SK-N-SH (cell line): ENCODE results near the gene NR2F6. TPM values are rescaled to one million over a fixed set of nuclear protein-coding genes. Genes with fewer than 3 reads are reported as not detected.

ENCODE experiments used
- CTCF ChIA-PET: fragments of 300-600, 350-600 bp; formaldehyde crosslinking; extraction: SDS; loops from one replicate; lab custom pipeline; 2021; lab: Yijun Ruan, JAX
- POLR2A ChIA-PET: fragments of 350-600 bp; sonication (Branson Sonifier 250); formaldehyde crosslinking; extraction: SDS; loops from one replicate; lab custom pipeline; 2020; ENCODE audit warnings: antibody characterized with exemption, inconsistent platforms; lab: Yijun Ruan, JAX
- DNase-seq: peaks from one replicate; pipeline ENCODE4 v3.0.0; 2012
- H2AFZ ChIP-seq: fragments of 200-600 bp; sonication (generic); 2 replicates; pipeline ENCODE4 v1.8.1; 2016; ENCODE audit warnings: antibody characterized with exemption, mild to moderate bottlenecking, low read depth
- H3F3A ChIP-seq: fragments of 200-600 bp; sonication (generic); replicated peaks from 2 replicates; pipeline ENCODE3; 2016; ENCODE audit warnings: antibody characterized with exemption, mild to moderate bottlenecking; ENCODE audit not compliant: insufficient read depth
- H3K27ac ChIP-seq, 2 experiments: fragments of 200-500 bp in 1 of 2; fragments of 200-600 bp in 1 of 2; sonication (Bioruptor generic) in 1 of 2; sonication (generic), shearing (Covaris generic) in 1 of 2; 2 replicates each; pipeline versions ENCODE4 v1.5.1 to v1.6.1; 2014 to 2016; ENCODE audit warnings: low read depth in 2 of 2, inconsistent platforms in 1 of 2, low read length in 1 of 2, mild to moderate bottlenecking in 1 of 2, mixed read lengths in 1 of 2
- H3K27me3 ChIP-seq: fragments of 200-600 bp; sonication (generic), shearing (Covaris generic); 2 replicates; pipeline ENCODE4 v1.6.1; 2016; ENCODE audit warnings: mixed run types; ENCODE audit not compliant: insufficient read depth
- H3K36me3 ChIP-seq, 2 experiments: fragments of 200-500 bp in 1 of 2; fragments of 200-600 bp in 1 of 2; sonication (Bioruptor generic) in 1 of 2; sonication (generic) in 1 of 2; replicated peaks in 1 of 2; 2 replicates each; pipeline versions ENCODE3 to v1.5.1; 2014 to 2016; ENCODE audit warnings: low read length in 1 of 2, mild to moderate bottlenecking in 1 of 2; ENCODE audit not compliant: insufficient read depth in 2 of 2, control insufficient read depth in 1 of 2
- H3K4me1 ChIP-seq, 2 experiments: fragments of 200-500 bp in 1 of 2; fragments of 200-600 bp in 1 of 2; sonication (Bioruptor generic) in 1 of 2; sonication (generic), shearing (Covaris generic) in 1 of 2; 2 replicates each; pipeline versions ENCODE4 v1.5.1 to v1.6.1; 2014 to 2016; ENCODE audit warnings: low read depth in 1 of 2, low read length in 1 of 2, mixed run types in 1 of 2; ENCODE audit not compliant: insufficient read depth in 2 of 2, control insufficient read depth in 1 of 2
- H3K4me2 ChIP-seq: fragments of 200-600 bp; sonication (generic), shearing (Covaris generic); 2 replicates; pipeline ENCODE4 v1.6.1; 2017; ENCODE audit warnings: mixed run types
- H3K4me3 ChIP-seq, 2 experiments: fragments of 200-500 bp in 1 of 2; fragments of 200-600 bp in 1 of 2; sonication (Bioruptor generic) in 1 of 2; sonication (generic), shearing (Covaris generic) in 1 of 2; 2 replicates each; pipeline versions ENCODE4 v1.5.1 to v1.8.1; 2014 to 2016; ENCODE audit warnings: low read depth in 2 of 2, inconsistent platforms in 1 of 2, low read length in 1 of 2, mild to moderate bottlenecking in 1 of 2, mixed read lengths in 1 of 2, moderate library complexity in 1 of 2
- H3K79me2 ChIP-seq: fragments of 200-600 bp; sonication (generic); 2 replicates; pipeline ENCODE4 v1.8.1; 2017; ENCODE audit warnings: mild to moderate bottlenecking; ENCODE audit not compliant: insufficient read depth
- H3K9ac ChIP-seq: fragments of 200-600 bp; sonication (generic); 2 replicates; pipeline ENCODE4 v1.6.1; 2017; ENCODE audit warnings: mixed run types
- H3K9me2 ChIP-seq: fragments of 200-600 bp; sonication (generic); 2 replicates; pipeline ENCODE4 v1.6.1; 2017; ENCODE audit warnings: mixed run types
- H3K9me3 ChIP-seq: fragments of 200-600 bp; sonication (generic); 2 replicates; pipeline ENCODE4 v1.6.1; 2017; ENCODE audit warnings: mixed run types, mild to moderate bottlenecking, moderate library complexity
- H4K20me1 ChIP-seq: fragments of 200-600 bp; sonication (generic); 2 replicates; pipeline ENCODE4 v1.6.1; 2017; ENCODE audit warnings: mild to moderate bottlenecking, mixed run types; ENCODE audit not compliant: insufficient read depth
- CHD2 ChIP-seq: fragments of 150-350 bp; IDR thresholded peaks from 2 replicates; pipeline ENCODE4 v1.6.1; 2018; ENCODE audit warnings: low read length; ENCODE audit not compliant: partially characterized antibody
- ELF1 ChIP-seq: IDR thresholded peaks from 2 replicates; pipeline ENCODE4 v1.4.0; 2012
- EZH2phosphoT487 ChIP-seq: fragments of 200-600 bp; sonication (generic); IDR thresholded peaks from 2 replicates; pipeline ENCODE4 v1.6.1; 2017; ENCODE audit warnings: low read depth, mixed run types, mild to moderate bottlenecking, antibody characterized with exemption, moderate library complexity, borderline replicate concordance
- FOXJ3 ChIP-seq: sonication (generic); formaldehyde crosslinking; IDR thresholded peaks from 2 replicates; pipeline ENCODE4 v1.5.1; 2020; ENCODE audit warnings: mild to moderate bottlenecking, missing genetic modification reagents
- GABPA ChIP-seq: IDR thresholded peaks from 2 replicates; pipeline ENCODE4 v1.4.0; 2012; ENCODE audit warnings: low read depth, mild to moderate bottlenecking
- MXI1 ChIP-seq: IDR thresholded peaks from 2 replicates; pipeline ENCODE4 v1.6.1; 2012; ENCODE audit warnings: mild to moderate bottlenecking, low read depth, low read length, improper control_type of control experiment
- RCOR1 ChIP-seq: fragments of 150-350 bp; IDR thresholded peaks from 2 replicates; pipeline ENCODE4 v1.6.1; 2017; ENCODE audit warnings: antibody characterized with exemption, low read length
- SMC3 ChIP-seq: IDR thresholded peaks from 2 replicates; pipeline ENCODE4 v1.6.1; 2012; ENCODE audit warnings: low read depth, low read length, improper control_type of control experiment
- TCF12 ChIP-seq: IDR thresholded peaks from 2 replicates; pipeline ENCODE4 v1.4.0; 2012
- WGBS: methylation state at CpG from one replicate; pipeline ENCODE4 v1.1.6; 2017; ENCODE audit warnings: low lambda C conversion rate; 5-methylcytosine and 5-hydroxymethylcytosine counted together
- polyA plus RNA-seq, 3 experiments: library from polyadenylated mRNA; depleted of rRNA; stranded (reverse); fragments of >200 nt; gene quantifications; 2 replicates each; pipeline ENCODE4 v1.2.3, GENCODE V29; 2012
- TF ChIP-seq, protein P1 (sequence below): IDR thresholded peaks from 2 replicates; pipeline ENCODE4; 2012
- TF ChIP-seq, protein P2 (sequence below): fragments of 150-350 bp; IDR thresholded peaks from 2 replicates; pipeline ENCODE4 v1.6.1; 2017; ENCODE audit warnings: antibody characterized with exemption, low read length, low read depth, borderline replicate concordance
- TF ChIP-seq, protein P3 (sequence below): IDR thresholded peaks from 2 replicates; pipeline ENCODE4 v1.6.1; 2012; ENCODE audit warnings: mild to moderate bottlenecking, low read depth, low read length, moderate library complexity

The NR2F6 gene
- polyA plus RNA-seq, 1 of the 3 experiments (the other 2 are of a cell fraction): 37.3 TPM

DNA sequence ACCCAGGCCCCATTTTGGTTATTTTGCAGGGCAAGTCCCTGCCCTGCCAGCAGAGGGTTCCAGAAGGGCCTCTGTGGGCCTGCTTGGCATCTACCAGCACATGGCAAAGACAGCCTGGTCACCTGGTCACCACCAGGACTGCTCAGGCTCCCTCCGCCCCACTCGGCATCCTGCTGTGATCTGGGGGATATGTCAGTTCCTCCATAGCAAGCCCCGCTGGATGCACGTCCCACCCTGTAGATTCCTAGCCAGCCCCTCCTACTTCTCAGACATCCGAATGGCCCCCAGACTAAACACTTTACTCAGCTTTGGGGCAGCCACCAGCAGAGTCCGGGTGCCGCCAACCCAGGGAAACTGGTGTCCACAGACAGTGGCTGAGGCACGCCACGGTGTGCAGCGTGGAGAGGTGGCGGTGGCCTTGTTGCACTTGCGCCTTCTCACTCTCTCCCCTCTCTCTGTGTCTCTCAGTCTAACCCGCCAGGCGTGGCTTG, 62.4 kb downstream of the NR2F6 start:
- H3K27ac ChIP-seq: no peak overlapping the region
- H3K4me1 ChIP-seq: no peaks in the 10 kb centered on the region
- H3K27me3 ChIP-seq: no peaks in the 10 kb centered on the region
- H3K9me3 ChIP-seq: no peaks in the 10 kb centered on the region
- no peak overlapping the region for H2AFZ ChIP-seq
- TF ChIP-seq SMC3: no peak
- TF ChIP-seq EZH2phosphoT487: no peak
- TF ChIP-seq MXI1: no peak
- TF ChIP-seq GABPA: no peak
- TF ChIP-seq, protein P1, sequence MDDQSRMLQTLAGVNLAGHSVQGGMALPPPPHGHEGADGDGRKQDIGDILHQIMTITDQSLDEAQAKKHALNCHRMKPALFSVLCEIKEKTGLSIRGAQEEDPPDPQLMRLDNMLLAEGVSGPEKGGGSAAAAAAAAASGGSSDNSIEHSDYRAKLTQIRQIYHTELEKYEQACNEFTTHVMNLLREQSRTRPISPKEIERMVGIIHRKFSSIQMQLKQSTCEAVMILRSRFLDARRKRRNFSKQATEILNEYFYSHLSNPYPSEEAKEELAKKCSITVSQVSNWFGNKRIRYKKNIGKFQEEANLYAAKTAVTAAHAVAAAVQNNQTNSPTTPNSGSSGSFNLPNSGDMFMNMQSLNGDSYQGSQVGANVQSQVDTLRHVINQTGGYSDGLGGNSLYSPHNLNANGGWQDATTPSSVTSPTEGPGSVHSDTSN: no peak
- TF ChIP-seq, protein P2, sequence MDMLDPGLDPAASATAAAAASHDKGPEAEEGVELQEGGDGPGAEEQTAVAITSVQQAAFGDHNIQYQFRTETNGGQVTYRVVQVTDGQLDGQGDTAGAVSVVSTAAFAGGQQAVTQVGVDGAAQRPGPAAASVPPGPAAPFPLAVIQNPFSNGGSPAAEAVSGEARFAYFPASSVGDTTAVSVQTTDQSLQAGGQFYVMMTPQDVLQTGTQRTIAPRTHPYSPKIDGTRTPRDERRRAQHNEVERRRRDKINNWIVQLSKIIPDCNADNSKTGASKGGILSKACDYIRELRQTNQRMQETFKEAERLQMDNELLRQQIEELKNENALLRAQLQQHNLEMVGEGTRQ: no peak
- no peak for TF ChIP-seq ELF1
- TF ChIP-seq, protein P3, sequence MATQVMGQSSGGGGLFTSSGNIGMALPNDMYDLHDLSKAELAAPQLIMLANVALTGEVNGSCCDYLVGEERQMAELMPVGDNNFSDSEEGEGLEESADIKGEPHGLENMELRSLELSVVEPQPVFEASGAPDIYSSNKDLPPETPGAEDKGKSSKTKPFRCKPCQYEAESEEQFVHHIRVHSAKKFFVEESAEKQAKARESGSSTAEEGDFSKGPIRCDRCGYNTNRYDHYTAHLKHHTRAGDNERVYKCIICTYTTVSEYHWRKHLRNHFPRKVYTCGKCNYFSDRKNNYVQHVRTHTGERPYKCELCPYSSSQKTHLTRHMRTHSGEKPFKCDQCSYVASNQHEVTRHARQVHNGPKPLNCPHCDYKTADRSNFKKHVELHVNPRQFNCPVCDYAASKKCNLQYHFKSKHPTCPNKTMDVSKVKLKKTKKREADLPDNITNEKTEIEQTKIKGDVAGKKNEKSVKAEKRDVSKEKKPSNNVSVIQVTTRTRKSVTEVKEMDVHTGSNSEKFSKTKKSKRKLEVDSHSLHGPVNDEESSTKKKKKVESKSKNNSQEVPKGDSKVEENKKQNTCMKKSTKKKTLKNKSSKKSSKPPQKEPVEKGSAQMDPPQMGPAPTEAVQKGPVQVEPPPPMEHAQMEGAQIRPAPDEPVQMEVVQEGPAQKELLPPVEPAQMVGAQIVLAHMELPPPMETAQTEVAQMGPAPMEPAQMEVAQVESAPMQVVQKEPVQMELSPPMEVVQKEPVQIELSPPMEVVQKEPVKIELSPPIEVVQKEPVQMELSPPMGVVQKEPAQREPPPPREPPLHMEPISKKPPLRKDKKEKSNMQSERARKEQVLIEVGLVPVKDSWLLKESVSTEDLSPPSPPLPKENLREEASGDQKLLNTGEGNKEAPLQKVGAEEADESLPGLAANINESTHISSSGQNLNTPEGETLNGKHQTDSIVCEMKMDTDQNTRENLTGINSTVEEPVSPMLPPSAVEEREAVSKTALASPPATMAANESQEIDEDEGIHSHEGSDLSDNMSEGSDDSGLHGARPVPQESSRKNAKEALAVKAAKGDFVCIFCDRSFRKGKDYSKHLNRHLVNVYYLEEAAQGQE: no peak
- no peak for TF ChIP-seq RCOR1
- no peak for TF ChIP-seq FOXJ3
- TF ChIP-seq CHD2: no peak
- no peak for TF ChIP-seq TCF12
- ChIA-PET CTCF (no interaction called here), POLR2A (no interaction called here)
- no peaks in the 10 kb centered on the region for H3K9me2 ChIP-seq
- peaks cover 24 to 37% of the 10 kb centered on the region in 2 experiments for H3K36me3 ChIP-seq
- no peak overlapping the region for H3K4me2 ChIP-seq
- no peaks in the 10 kb centered on the region for H4K20me1 ChIP-seq
- H3F3A ChIP-seq: no peaks in the 10 kb centered on the region
- no peak overlapping the region for H3K9ac ChIP-seq
- H3K79me2 ChIP-seq: no peaks in the 10 kb centered on the region
- 96% methylated on average over 10 of the region's 14 CpGs for WGBS
- DNase-seq: no peak
- H3K4me3 ChIP-seq: no peak overlapping the region

Other genes starting within 250 kb of the NR2F6 start
- 1.0 and 1.2 TPM in 2 replicates for gene CPAMD8, start 219.1 kb downstream of the NR2F6 start, polyA plus RNA-seq (2012; rRNA removed)
- 7.4 and 9.6 TPM in 2 replicates for gene HAUS8, start 170.5 kb downstream of the NR2F6 start, polyA plus RNA-seq (2012; rRNA removed)
- gene MYO9B, start 170.1 kb downstream of the NR2F6 start, polyA plus RNA-seq (2012; rRNA removed): 28.4 and 37.6 TPM in 2 replicates
- 63.9 and 81.8 TPM in 2 replicates for gene USE1, start 30.6 kb downstream of the NR2F6 start, polyA plus RNA-seq (2012; rRNA removed)
- 9.1 and 9.8 TPM in 2 replicates for gene OCEL1, start 19.7 kb downstream of the NR2F6 start, polyA plus RNA-seq (2012; rRNA removed)
- 0.03 and 0.05 TPM in 2 replicates for gene USHBP1, start 18.8 kb upstream of the NR2F6 start, polyA plus RNA-seq (2012; rRNA removed)
- gene BABAM1, start 21.5 kb upstream of the NR2F6 start, polyA plus RNA-seq (2012; rRNA removed): 192 TPM in 2 replicates
- 2.2 and 2.6 TPM in 2 replicates for gene ANKLE1, start 36.0 kb upstream of the NR2F6 start, polyA plus RNA-seq (2012; rRNA removed)
- gene ABHD8, start 57.5 kb upstream of the NR2F6 start, polyA plus RNA-seq (2012; rRNA removed): 10.6 and 11.1 TPM in 2 replicates
- gene MRPL34, start 60.0 kb upstream of the NR2F6 start, polyA plus RNA-seq (2012; rRNA removed): 61.4 and 72.9 TPM in 2 replicates
- gene DDA1, start 63.6 kb upstream of the NR2F6 start, polyA plus RNA-seq (2012; rRNA removed): 112 and 135 TPM in 2 replicates
- 5.0 and 7.8 TPM in 2 replicates for gene ANO8, start 88.9 kb upstream of the NR2F6 start, polyA plus RNA-seq (2012; rRNA removed)
- gene GTPBP3, start 91.6 kb upstream of the NR2F6 start, polyA plus RNA-seq (2012; rRNA removed): 21.6 and 22.4 TPM in 2 replicates
- not detected in 2 replicates for gene PLVAP, start 131.4 kb upstream of the NR2F6 start, polyA plus RNA-seq (2012; rRNA removed)
- gene CCDC194, start 148.3 kb upstream of the NR2F6 start, polyA plus RNA-seq (2012; rRNA removed): not detected in 2 replicates
- 5.7 and 5.9 TPM in 2 replicates for gene BST2, start 159.7 kb upstream of the NR2F6 start, polyA plus RNA-seq (2012; rRNA removed)
- 63.0 and 63.9 TPM in 2 replicates for gene MVB12A, start 174.1 kb upstream of the NR2F6 start, polyA plus RNA-seq (2012; rRNA removed)
- gene TMEM221, start 202.7 kb upstream of the NR2F6 start, polyA plus RNA-seq (2012; rRNA removed): 0.41 and 0.62 TPM in 2 replicates
- gene NXNL1, start 215.0 kb upstream of the NR2F6 start, polyA plus RNA-seq (2012; rRNA removed): not detected in 2 replicates
- 15.0 and 16.8 TPM in 2 replicates for gene SLC27A1, start 224.6 kb upstream of the NR2F6 start, polyA plus RNA-seq (2012; rRNA removed)